Measurements from ENCODE around the gene NFIB.

- TF ChIP-seq CTCF (IDR thresholded peaks at IDR 0.05) (no peak), POLR2A (IDR thresholded peaks at IDR 0.05) (no peak), POLR2AphosphoS5 (IDR thresholded peaks at IDR 0.05) (no peak)
Measured at GRCh38 chr9:14286121-14286520, 27.8 kb downstream of the NFIB start.
